ENCODE data around the gene TMEM214. TPM values are rescaled to one million over a fixed set of nuclear protein-coding genes. Genes with fewer than 3 reads are reported as not detected.

Gene TMEM214
- total RNA-seq, 1 experiment from 2014 or later: 77.8 TPM

- ChIA-PET POLR2A (no interaction called here), CTCF (interaction anchor here (0.9 kb wide), 1 partner anchor 77 kb away, joined by 5 read pairs; no protein-coding TSS in a partner anchor)
- H3K4me3 ChIP-seq (ENCODE audit: low read depth in 2 of 2, low read length in 2 of 2): no peak overlapping the region
- H3K27me3 ChIP-seq (ENCODE audit: control insufficient read depth, insufficient read depth, low read length): no peaks in the 10 kb centered on the region
- peaks cover 14% of the 10 kb centered on the region for H3K4me1 ChIP-seq (ENCODE audit: control insufficient read depth, insufficient read depth, low read length)
- intact Hi-C loops (cut with micrococcal nuclease; ENCODE audit: unreplicated experiment) (loop anchor here (5.0 kb wide), 1 partner anchor 172 kb away; the partner anchor contains the start of gene DPYSL5), in situ Hi-C loops (cut with HindIII; ENCODE audit: low pct_unique_long_range_greater_than_20kb, low sequenced_read_pairs) (no loop called here)
- DNase-seq (ENCODE audit: low read depth, low spot score) (no peak), ATAC-seq (no peak)
- no peaks in the 10 kb centered on the region for H3K36me3 ChIP-seq (ENCODE audit: control insufficient read depth, insufficient read depth, low read length)
- BruUV-seq (replicated peaks): no TSS peak
- no peaks in the 10 kb centered on the region for H3K9me3 ChIP-seq (ENCODE audit: control insufficient read depth, insufficient read depth, low read depth, low read length)
- no peak overlapping the region for H3K27ac ChIP-seq (ENCODE audit: low read length)
- TF ChIP-seq POLR2AphosphoS5 (IDR thresholded peaks at IDR 0.05; ENCODE audit: low read depth, low read length) (no peak), SIN3A (IDR thresholded peaks at IDR 0.05; ENCODE audit: borderline replicate concordance, insufficient read depth, low read depth, low read length) (no peak), TCF7L2 (IDR thresholded peaks at IDR 0.05; ENCODE audit: low read depth, low read length) (no peak), REST (IDR thresholded peaks at IDR 0.05; ENCODE audit: insufficient read depth in 1 of 2, low read depth in 2 of 2, low read length in 1 of 2) (no peak)
- TF ChIP-seq, protein P1, sequence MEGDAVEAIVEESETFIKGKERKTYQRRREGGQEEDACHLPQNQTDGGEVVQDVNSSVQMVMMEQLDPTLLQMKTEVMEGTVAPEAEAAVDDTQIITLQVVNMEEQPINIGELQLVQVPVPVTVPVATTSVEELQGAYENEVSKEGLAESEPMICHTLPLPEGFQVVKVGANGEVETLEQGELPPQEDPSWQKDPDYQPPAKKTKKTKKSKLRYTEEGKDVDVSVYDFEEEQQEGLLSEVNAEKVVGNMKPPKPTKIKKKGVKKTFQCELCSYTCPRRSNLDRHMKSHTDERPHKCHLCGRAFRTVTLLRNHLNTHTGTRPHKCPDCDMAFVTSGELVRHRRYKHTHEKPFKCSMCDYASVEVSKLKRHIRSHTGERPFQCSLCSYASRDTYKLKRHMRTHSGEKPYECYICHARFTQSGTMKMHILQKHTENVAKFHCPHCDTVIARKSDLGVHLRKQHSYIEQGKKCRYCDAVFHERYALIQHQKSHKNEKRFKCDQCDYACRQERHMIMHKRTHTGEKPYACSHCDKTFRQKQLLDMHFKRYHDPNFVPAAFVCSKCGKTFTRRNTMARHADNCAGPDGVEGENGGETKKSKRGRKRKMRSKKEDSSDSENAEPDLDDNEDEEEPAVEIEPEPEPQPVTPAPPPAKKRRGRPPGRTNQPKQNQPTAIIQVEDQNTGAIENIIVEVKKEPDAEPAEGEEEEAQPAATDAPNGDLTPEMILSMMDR (IDR thresholded peaks at IDR 0.05): no peak
These were observed 13.3 kb upstream of the TMEM214 start for GRCh38 chr2:27019459-27019858.

- H3K4me3 ChIP-seq (ENCODE audit: low read depth in 2 of 2, low read length in 2 of 2): no peak overlapping the region
- H3K36me3 ChIP-seq (ENCODE audit: control insufficient read depth, insufficient read depth, low read length): no peaks in the 10 kb centered on the region
- peaks cover 14% of the 10 kb centered on the region for H3K4me1 ChIP-seq (ENCODE audit: control insufficient read depth, insufficient read depth, low read length)
- no peaks in the 10 kb centered on the region for H3K27me3 ChIP-seq (ENCODE audit: control insufficient read depth, insufficient read depth, low read length)
- BruUV-seq (replicated peaks): no TSS peak
- H3K9me3 ChIP-seq (ENCODE audit: control insufficient read depth, insufficient read depth, low read depth, low read length): no peaks in the 10 kb centered on the region
- ATAC-seq (no peak), DNase-seq (ENCODE audit: low read depth, low spot score) (no peak)
- ChIA-PET POLR2A (no interaction called here), CTCF (no interaction called here)
- intact Hi-C loops (cut with micrococcal nuclease; ENCODE audit: unreplicated experiment) (loop anchor here (5.0 kb wide), 1 partner anchor 173 kb away; the partner anchor contains the start of gene DPYSL5), in situ Hi-C loops (cut with HindIII; ENCODE audit: low pct_unique_long_range_greater_than_20kb, low sequenced_read_pairs) (no loop called here)
- no peak overlapping the region for H3K27ac ChIP-seq (ENCODE audit: low read length)
- TF ChIP-seq TCF7L2 (IDR thresholded peaks at IDR 0.05; ENCODE audit: low read depth, low read length): no peak
- TF ChIP-seq, protein P1 (IDR thresholded peaks at IDR 0.05): no peak
- no peak for TF ChIP-seq POLR2AphosphoS5 (IDR thresholded peaks at IDR 0.05; ENCODE audit: low read depth, low read length)
- TF ChIP-seq SIN3A (IDR thresholded peaks at IDR 0.05; ENCODE audit: borderline replicate concordance, insufficient read depth, low read depth, low read length): no peak
- TF ChIP-seq REST (IDR thresholded peaks at IDR 0.05; ENCODE audit: insufficient read depth in 1 of 2, low read depth in 2 of 2, low read length in 1 of 2): no peak
These were observed 12.6 kb upstream of the TMEM214 start for GRCh38 chr2:27019931-27020855.
